22Rv1 (cell line): ENCODE measurements around the gene FCGR3A.

Source experiments
- H3K27ac ChIP-seq: fragments of 450-650 bp; 2 replicates; pipeline ENCODE4 v1.5.1; 2017
- CTCF ChIP-seq: fragments of 450-650 bp; IDR thresholded peaks from 2 replicates; pipeline ENCODE4 v1.5.1; 2017; ENCODE audit warnings: mild to moderate bottlenecking
- ZFX ChIP-seq: fragments of 450-650 bp; IDR thresholded peaks from 2 replicates; pipeline ENCODE4 v1.6.1; 2017; ENCODE audit warnings: antibody characterized with exemption, borderline replicate concordance

FCGR3A gene

GRCh38 chr1:161511756-161512060, 37.9 kb downstream of the FCGR3A start:
- H3K27ac ChIP-seq, result no peak overlapping the region
- no peak for TF ChIP-seq CTCF
- no peak for TF ChIP-seq ZFX

- no peak for TF ChIP-seq CTCF
- no peak for TF ChIP-seq ZFX
- H3K27ac ChIP-seq, result no peak overlapping the region
These were observed 38.4 kb downstream of the FCGR3A start for GRCh38 chr1:161511018-161511755.

GRCh38 chr1:161510477-161510876, 39.1 kb downstream of the FCGR3A start:
- H3K27ac ChIP-seq, result no peak overlapping the region
- TF ChIP-seq ZFX, result no peak
- no peak for TF ChIP-seq CTCF

GRCh38 chr1:161506336-161507223, 43.0 kb downstream of the FCGR3A start:
- TF ChIP-seq CTCF (no peak), ZFX (no peak)
- no peak overlapping the region for H3K27ac ChIP-seq

GRCh38 chr1:161505686-161506085, 43.9 kb downstream of the FCGR3A start:
- no peak overlapping the region for H3K27ac ChIP-seq
- no peak for TF ChIP-seq CTCF
- no peak for TF ChIP-seq ZFX

GRCh38 chr1:161503394-161503748, 46.2 kb downstream of the FCGR3A start:
- TF ChIP-seq ZFX (no peak), CTCF (no peak)
- no peak overlapping the region for H3K27ac ChIP-seq
